PC-3 (cell line): ENCODE measurements around the gene TRIM25. TPM values are rescaled to one million over a fixed set of nuclear protein-coding genes. Genes with fewer than 3 reads are reported as not detected.

Experiments
- ATAC-seq: fragments of 200-7000 bp; cut with Tn5 transposase; 2 replicates; pipeline ENCODE4 v1.9.1; 2020; ENCODE audit warnings: mild to moderate bottlenecking, moderate library complexity
- BruUV-seq: library from RNA; stranded (reverse); fragments of 400-500 nt; replicated peaks from 2 replicates; lab custom pipeline; 2021; lab: Mats Ljungman, UMichigan
- CTCF ChIA-PET: fragments of 300-600 bp; sonication (Branson Sonifier 250); formaldehyde crosslinking; loops from one replicate; lab custom pipeline; 2022; ENCODE audit warnings: antibody characterized with exemption; lab: Charles Lee
- POLR2A ChIA-PET: fragments of 300-600 bp; sonication (Branson Sonifier 250); formaldehyde crosslinking; loops from one replicate; lab custom pipeline; 2022; ENCODE audit warnings: antibody characterized with exemption; ENCODE audit not compliant: unreplicated experiment; lab: Charles Lee
- DNase-seq: peaks from one replicate; pipeline ENCODE4 v3.0.0-alpha.2; 2015
- H2AFZ ChIP-seq: fragments of 300-600 bp; sonication (generic); 2 replicates; pipeline ENCODE4 v1.6.0; 2016; ENCODE audit warnings: antibody characterized with exemption, low read length
- H3F3A ChIP-seq: fragments of 300-600 bp; sonication (generic); one replicate; pipeline ENCODE4 v1.6.0; 2017; ENCODE audit warnings: antibody characterized with exemption, low read length, control low read depth, mild to moderate bottlenecking; ENCODE audit not compliant: unreplicated experiment
- H3K27ac ChIP-seq: fragments of 300-600 bp; sonication (generic); 2 replicates; pipeline ENCODE4 v1.5.1; 2016; ENCODE audit warnings: mild to moderate bottlenecking, low read length
- H3K27me3 ChIP-seq: fragments of 300-600 bp; sonication (generic); 2 replicates; pipeline ENCODE4 v1.6.1; 2016; ENCODE audit warnings: low read length, mixed read lengths
- H3K36me3 ChIP-seq: fragments of 300-600 bp; sonication (generic); 2 replicates; pipeline ENCODE4 v1.6.1; 2016; ENCODE audit warnings: low read depth, mixed run types, low read length, mixed read lengths
- H3K4me1 ChIP-seq: fragments of 300-600 bp; sonication (generic); 2 replicates; pipeline ENCODE4 v1.5.1; 2016; ENCODE audit warnings: low read length; ENCODE audit not compliant: insufficient read depth
- H3K4me2 ChIP-seq: fragments of 300-600 bp; sonication (generic); 2 replicates; pipeline ENCODE4 v1.6.0; 2016; ENCODE audit warnings: low read length
- H3K4me3 ChIP-seq: fragments of 300-600 bp; sonication (generic); 2 replicates; pipeline ENCODE4 v1.5.1; 2016; ENCODE audit warnings: mild to moderate bottlenecking, low read length, mixed read lengths
- H3K79me2 ChIP-seq: fragments of 300-600 bp; sonication (generic); 2 replicates; pipeline ENCODE4 v1.6.1; 2017; ENCODE audit warnings: low read length, mixed read lengths
- H3K9ac ChIP-seq: fragments of 300-600 bp; sonication (generic); 2 replicates; pipeline ENCODE4 v1.6.0; 2016; ENCODE audit warnings: mild to moderate bottlenecking, low read length
- H3K9me2 ChIP-seq: fragments of 300-600 bp; sonication (generic); replicated peaks from 2 replicates; pipeline ENCODE4 v1.6.1; 2016; ENCODE audit warnings: mixed run types, low read length, mixed read lengths
- H3K9me3 ChIP-seq: fragments of 300-600 bp; sonication (generic); 2 replicates; pipeline ENCODE4 v1.6.1; 2016; ENCODE audit warnings: low read length, mixed read lengths
- H4K20me1 ChIP-seq: fragments of 300-600 bp; sonication (generic); 2 replicates; pipeline ENCODE4 v1.6.1; 2016; ENCODE audit warnings: low read length, mixed read lengths
- EZH2 ChIP-seq: fragments of 300-600 bp; sonication (generic); IDR thresholded peaks from one replicate; pipeline ENCODE4 v1.6.1; 2017; ENCODE audit warnings: antibody characterized with exemption, mild to moderate bottlenecking, low read length; ENCODE audit not compliant: unreplicated experiment
- EZH2phosphoT487 ChIP-seq: fragments of 300-600 bp; sonication (generic); IDR thresholded peaks from 2 replicates; pipeline ENCODE4 v1.6.1; 2018; ENCODE audit warnings: mild to moderate bottlenecking, antibody characterized with exemption, low read length, borderline replicate concordance
- intact Hi-C: fragments of 100-400 bp; cut with micrococcal nuclease; formaldehyde crosslinking; loops from 2 replicates; pipeline ENCODE4 v1.9.0; 2023
- total RNA-seq: library from RNA; depleted of rRNA; stranded (reverse); fragments of >200 nt; gene quantifications from 2 replicates; pipeline ENCODE4 v1.2.3, GENCODE V29; 2014
- TF ChIP-seq, protein P1 (sequence below): fragments of 300-600 bp; sonication (generic); conservative IDR thresholded peaks from 2 replicates; pipeline ENCODE4 v1.5.1; 2017; ENCODE audit warnings: antibody characterized with exemption, low read depth, mild to moderate bottlenecking, low read length

TRIM25 gene
- total RNA-seq, 1 experiment from 2014 or later = 44.0 TPM

DNA sequence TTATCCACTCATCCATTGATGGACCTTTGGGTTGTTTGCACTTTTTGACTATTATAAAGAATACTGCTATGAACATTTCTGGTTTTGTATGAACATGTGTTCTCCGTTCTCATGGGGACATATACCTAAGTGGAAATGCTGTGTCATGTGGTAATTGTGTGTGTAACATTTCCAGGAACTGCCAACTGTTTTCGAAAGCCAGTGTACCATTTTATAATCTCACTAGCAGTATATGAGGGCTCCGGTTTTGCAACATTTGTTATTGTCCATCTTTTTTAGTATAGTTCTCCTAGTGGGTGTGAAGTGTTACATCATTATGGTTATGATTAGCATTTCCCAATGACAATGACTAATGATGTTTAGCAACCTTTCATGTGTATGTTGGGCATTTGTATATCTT lies 5.1 kb upstream of the TRIM25 start:
- peaks cover 12% of the 10 kb centered on the region for H3K79me2 ChIP-seq
- H3K9ac ChIP-seq = no peak overlapping the region
- POLR2A ChIA-PET = no interaction called here
- H3K27me3 ChIP-seq = no peaks in the 10 kb centered on the region
- CTCF ChIA-PET = no interaction called here
- no peaks in the 10 kb centered on the region for H4K20me1 ChIP-seq
- no TSS peak for BruUV-seq
- peaks cover 22% of the 10 kb centered on the region for H3K4me1 ChIP-seq
- ATAC-seq (no peak), DNase-seq (no peak)
- H3K27ac ChIP-seq = no peak overlapping the region
- peaks cover 9% of the 10 kb centered on the region for H3F3A ChIP-seq
- no peak overlapping the region for H2AFZ ChIP-seq
- no peak overlapping the region for H3K4me3 ChIP-seq
- no peaks in the 10 kb centered on the region for H3K9me2 ChIP-seq
- TF ChIP-seq EZH2phosphoT487 (no peak), EZH2 (no peak)
- TF ChIP-seq, protein P1, sequence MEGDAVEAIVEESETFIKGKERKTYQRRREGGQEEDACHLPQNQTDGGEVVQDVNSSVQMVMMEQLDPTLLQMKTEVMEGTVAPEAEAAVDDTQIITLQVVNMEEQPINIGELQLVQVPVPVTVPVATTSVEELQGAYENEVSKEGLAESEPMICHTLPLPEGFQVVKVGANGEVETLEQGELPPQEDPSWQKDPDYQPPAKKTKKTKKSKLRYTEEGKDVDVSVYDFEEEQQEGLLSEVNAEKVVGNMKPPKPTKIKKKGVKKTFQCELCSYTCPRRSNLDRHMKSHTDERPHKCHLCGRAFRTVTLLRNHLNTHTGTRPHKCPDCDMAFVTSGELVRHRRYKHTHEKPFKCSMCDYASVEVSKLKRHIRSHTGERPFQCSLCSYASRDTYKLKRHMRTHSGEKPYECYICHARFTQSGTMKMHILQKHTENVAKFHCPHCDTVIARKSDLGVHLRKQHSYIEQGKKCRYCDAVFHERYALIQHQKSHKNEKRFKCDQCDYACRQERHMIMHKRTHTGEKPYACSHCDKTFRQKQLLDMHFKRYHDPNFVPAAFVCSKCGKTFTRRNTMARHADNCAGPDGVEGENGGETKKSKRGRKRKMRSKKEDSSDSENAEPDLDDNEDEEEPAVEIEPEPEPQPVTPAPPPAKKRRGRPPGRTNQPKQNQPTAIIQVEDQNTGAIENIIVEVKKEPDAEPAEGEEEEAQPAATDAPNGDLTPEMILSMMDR = no peak
- H3K9me3 ChIP-seq = peaks cover 8% of the 10 kb centered on the region; the same call in 1 of the 2 replicates
- no peak overlapping the region for H3K4me2 ChIP-seq
- H3K36me3 ChIP-seq = 0 out of 2 replicates have a peak, but pooled peaks cover 4% of the 10 kb centered on the region
- intact Hi-C loops = no loop called here

DNA sequence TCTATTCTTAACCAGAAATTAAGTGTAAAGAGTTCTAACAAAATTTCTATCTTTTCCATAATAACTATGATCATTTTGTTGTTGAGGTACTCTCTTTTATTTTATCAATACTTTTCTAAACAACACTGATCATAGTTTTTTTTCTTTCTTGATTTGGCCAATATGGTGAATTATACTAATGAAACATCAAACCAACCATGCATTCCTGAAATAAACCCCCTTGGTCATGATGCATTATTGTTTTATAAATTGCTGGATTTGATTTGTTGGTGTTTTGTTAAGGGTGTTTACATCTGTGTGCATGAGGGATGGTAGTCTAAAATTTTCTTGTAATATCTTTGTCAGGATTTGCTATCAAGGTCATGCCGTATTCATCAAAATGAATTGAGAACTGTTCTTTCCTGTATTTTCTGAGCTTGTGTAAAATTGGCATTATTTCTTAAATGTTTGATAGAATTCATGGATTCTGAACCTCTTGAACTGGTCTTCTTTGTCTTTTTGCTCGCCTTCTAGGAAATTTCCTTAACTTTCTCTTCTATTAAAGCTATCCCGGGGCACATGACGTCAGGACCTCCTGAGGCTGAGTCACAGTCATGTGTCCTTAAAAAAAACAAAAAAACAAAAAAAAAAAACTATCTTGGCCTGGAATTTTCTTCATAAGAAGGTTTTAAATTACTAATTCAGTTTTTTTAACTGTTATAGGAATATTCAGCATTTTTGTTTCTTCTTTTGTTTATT lies 3.9 kb upstream of the TRIM25 start:
- POLR2A ChIA-PET = no interaction called here

More for the DNA sequence above, 3.9 kb upstream of the TRIM25 start:
- Histone ChIP-seq H3K9me3 (peaks cover 8% of the 10 kb centered on the region; the same call in 1 of the 2 replicates), H3F3A (peaks cover 9% of the 10 kb centered on the region), H3K79me2 (peaks cover 24% of the 10 kb centered on the region), H3K9ac (no peak overlapping the region), H3K27ac (no peak overlapping the region), H3K4me1 (peaks cover 22% of the 10 kb centered on the region), H3K4me2 (no peak overlapping the region), H3K4me3 (no peak overlapping the region), H2AFZ (no peak overlapping the region), H4K20me1 (peaks cover 5% of the 10 kb centered on the region; the same call in 1 of the 2 replicates), H3K27me3 (no peaks in the 10 kb centered on the region), H3K36me3 (0 out of 2 replicates have a peak, but pooled peaks cover 4% of the 10 kb centered on the region), H3K9me2 (no peaks in the 10 kb centered on the region)
- CTCF ChIA-PET = no interaction called here
- intact Hi-C loops = no loop called here
- no peak for ATAC-seq
- no TSS peak for BruUV-seq
- no peak for TF ChIP-seq EZH2phosphoT487
- TF ChIP-seq EZH2 = no peak
- TF ChIP-seq, protein P1 = no peak
- no peak for DNase-seq
